ENCODE data around the gene CATSPER2. TPM values are rescaled to one million over a fixed set of nuclear protein-coding genes. Genes with fewer than 3 reads are reported as not detected.
"Not testable (repeated sequence)": the region's sequence is repeated elsewhere in the genome, so short reads cannot be mapped to it uniquely, and the experiment has no call there.

CATSPER2 gene
- total and polyA plus RNA-seq, 2 donors: 0.82 to 4.7 TPM

DNA sequence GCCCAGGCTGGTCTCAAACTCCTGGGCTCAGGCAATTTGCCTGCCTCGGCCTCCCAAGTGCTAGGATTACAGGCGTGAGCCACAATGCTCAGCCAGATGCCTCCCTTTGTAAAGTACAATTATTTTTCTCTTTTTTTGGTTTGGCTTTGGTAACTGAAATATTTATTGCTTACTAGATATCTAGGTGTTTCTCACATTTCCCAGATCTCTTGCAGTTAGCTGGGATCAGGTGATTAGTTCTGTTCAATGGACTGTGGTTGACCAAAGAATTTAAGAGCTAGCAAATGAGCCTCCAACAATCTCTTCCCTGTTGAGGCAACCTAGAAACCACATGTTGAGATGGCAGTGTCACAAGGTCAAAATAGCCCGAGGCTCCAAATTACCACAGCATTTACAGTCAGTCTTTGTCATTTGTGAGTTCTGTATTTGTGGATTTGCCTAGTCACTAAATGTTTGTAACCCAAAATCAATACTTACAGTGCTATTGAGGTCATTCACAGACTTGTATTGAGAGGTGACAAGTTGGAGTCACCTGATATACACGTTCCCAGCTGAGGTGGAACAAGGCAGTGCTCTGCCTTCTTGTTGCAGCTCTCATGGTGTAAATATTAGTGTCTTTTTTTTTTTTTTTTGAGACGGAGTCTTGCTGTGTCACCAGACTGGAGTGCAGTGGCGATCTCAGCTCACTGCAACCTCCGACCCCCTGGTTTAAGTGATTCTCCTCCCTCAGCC, 26.4 kb downstream of the CATSPER2 start:
- H3K36me3 ChIP-seq (ENCODE audit: insufficient read depth); H3K4me3 ChIP-seq (ENCODE audit: low read depth, low read length); H3K27ac ChIP-seq (ENCODE audit: low read depth); H3K4me1 ChIP-seq (ENCODE audit: insufficient read depth); DNase-seq (ENCODE audit: extremely low spot score): not testable (repeated sequence)
- 57% methylated on average over 5 of the region's 7 CpGs for WGBS

DNA sequence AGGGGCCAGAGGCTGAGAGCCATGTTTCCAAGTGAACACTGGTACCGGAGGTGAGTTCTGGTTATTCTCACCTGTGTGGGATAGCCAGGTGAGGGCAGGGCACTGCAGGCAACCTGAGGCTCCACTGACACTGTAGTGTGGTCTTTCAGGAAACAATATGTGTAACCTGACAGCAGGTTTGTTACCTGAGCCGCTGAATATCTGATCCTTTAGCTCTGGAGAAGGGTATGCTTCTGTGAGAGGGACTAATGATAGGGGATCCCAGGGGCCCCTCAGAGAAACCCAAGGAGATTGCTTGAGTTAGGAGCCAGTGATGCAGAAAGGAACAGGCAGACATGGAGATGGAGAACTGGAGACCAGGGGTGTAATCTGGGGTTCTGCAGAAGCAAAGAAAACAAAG, 29.9 kb downstream of the CATSPER2 start, which contains the start of gene STRC:
STRC (minus strand) TSS at position 101 of the 400 bp plus-strand sequence; CDS start at position 23, 78 bp downstream.
- not testable (repeated sequence) for H3K36me3 ChIP-seq (ENCODE audit: insufficient read depth); H3K27ac ChIP-seq (ENCODE audit: low read depth); H3K4me3 ChIP-seq (ENCODE audit: low read depth, low read length); H3K4me1 ChIP-seq (ENCODE audit: insufficient read depth); DNase-seq (ENCODE audit: extremely low spot score)
- no CpG with 5 or more reads among the region's 2 CpGs for WGBS

DNA sequence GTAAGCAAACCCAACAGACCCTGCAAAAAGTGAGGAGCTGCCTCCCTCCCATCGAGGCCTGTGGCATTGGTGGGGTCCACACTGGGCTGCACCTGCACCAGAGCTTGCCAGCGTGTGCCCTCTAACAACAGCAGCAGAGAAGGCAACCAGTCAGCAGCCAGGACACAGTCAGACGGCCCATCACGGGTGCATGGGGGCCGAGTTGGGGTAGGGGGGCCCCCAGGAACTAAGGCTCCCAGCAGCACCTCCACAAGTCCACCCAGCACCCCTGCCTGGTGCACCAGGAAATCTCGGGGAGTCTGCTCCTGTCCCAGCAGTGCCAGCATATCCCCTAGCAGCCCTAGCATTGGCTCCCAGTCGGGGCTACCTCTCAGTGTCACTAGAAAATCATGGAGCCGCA, 30.9 kb downstream of the CATSPER2 start:
- H3K27ac ChIP-seq (ENCODE audit: low read depth); DNase-seq (ENCODE audit: extremely low spot score); H3K4me3 ChIP-seq (ENCODE audit: low read depth, low read length); H3K36me3 ChIP-seq (ENCODE audit: insufficient read depth); H3K4me1 ChIP-seq (ENCODE audit: insufficient read depth): not testable (repeated sequence)
- WGBS: 66% methylated on average over 3 of the region's 8 CpGs

DNA sequence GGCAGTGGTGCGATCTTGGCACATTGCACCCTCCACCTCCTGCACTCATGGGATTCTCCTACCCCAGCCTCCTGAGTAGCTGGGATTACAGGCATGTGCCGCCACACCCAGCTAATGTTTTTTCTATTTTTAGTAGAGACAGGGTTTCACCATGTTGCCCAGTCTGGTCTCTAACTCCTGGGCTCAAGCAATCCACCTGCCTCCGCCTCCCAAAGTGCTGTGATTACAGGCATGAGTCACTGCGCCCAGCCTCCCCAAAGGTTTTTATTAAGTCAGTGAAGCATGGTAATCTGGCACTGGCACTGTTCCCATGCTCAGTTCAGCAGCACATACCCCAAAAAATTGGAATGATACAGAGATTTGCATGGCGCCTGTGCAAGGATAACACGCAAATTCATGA, 46.4 kb downstream of the CATSPER2 start:
- 85% methylated on average over 6 of the region's 6 CpGs for WGBS
- DNase-seq (ENCODE audit: extremely low spot score); H3K4me1 ChIP-seq (ENCODE audit: insufficient read depth); H3K27ac ChIP-seq (ENCODE audit: low read depth); H3K36me3 ChIP-seq (ENCODE audit: insufficient read depth); H3K4me3 ChIP-seq (ENCODE audit: low read depth, low read length): not testable (repeated sequence)

DNA sequence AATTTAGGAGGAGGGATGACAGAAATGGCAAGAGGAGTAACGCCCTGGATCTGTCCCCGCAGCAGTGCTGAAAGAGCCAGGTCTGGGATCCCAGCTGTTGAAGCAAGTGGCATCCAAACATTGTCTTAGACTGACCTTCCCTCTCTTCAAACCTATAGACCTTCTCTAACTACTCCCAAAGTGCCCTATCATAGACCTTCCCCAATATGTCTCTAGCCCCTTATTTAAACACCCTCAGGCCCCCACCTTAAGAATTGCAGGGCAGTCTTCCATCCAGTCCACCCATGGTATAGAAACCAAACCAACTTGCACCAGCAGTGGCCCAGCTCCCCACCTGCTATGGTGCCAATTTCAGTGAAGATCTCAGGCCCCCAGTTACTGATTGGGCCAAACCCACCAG, 48.4 kb downstream of the CATSPER2 start:
- no CpG with 5 or more reads among the region's 2 CpGs for WGBS

DNA sequence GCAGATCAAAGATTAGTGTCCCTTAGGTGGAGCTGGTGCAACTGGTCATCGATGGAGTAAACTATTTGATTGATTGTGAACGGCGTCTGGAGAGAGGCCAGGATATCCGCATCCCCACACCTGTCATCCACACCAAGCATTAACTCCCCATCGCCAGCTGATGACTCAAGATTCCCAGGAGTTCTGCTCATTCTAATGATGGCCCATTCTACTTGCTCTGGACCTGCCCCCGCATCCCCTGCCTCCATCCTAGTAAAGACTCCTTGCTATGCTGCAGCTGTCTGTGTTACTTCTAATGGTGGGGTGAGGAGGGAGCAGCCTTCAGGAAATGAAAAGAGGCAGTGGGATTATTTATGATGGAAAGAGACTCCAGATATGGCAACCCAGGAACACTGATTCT, 49.5 kb downstream of the CATSPER2 start:
- not testable (repeated sequence) for H3K27ac ChIP-seq (ENCODE audit: low read depth); DNase-seq (ENCODE audit: extremely low spot score)
- 91% methylated on average over 6 of the region's 6 CpGs for WGBS

More for the DNA sequence above, 48.4 kb downstream of the CATSPER2 start:
- not testable (repeated sequence) for H3K4me1 ChIP-seq (ENCODE audit: insufficient read depth); DNase-seq (ENCODE audit: extremely low spot score); H3K36me3 ChIP-seq (ENCODE audit: insufficient read depth); H3K4me3 ChIP-seq (ENCODE audit: low read depth, low read length); H3K27ac ChIP-seq (ENCODE audit: low read depth)

DNA sequence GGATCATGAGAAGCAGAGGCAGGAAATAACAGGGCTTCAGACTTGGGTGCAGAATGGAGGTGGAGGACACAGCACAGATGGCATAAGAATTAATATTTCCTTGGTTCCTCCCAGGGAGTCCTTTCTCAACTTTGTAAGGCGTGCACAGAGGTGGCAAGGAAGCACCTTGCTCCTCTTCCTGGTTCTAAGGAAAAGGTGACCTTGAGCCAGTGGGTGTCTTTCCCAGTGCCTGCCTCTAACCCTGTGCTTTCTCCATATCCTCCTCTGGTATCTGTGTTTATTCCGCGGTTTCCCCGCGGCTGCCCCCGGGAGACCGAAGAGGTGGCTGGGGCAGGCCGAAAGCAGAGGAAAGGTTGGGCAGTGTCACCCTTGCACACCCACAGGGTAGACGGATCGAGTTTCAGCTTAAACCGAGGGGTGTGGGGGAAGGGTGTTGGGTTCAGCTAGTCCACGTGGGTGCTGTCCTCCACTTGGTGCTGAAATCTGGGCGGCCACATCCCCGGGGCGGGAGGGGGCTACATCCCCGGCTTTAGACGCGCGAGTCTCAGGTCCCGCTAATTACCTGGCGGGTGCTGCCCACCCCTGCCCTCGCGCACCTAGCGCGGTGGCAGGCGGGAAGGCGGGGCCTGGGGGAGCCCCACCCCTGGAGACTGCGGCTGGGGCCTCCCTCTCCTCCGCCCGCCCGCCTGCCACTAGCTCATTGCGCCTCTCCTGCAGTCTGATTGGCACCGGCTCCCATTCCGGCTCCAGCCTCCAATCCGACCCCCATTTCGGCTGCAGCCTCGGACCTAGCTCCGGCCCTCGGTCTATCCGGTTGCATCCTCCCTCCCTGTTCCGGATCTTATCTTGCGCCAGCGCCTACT, 55.1 kb downstream of the CATSPER2 start, which contains the start of gene CKMT1B:
CKMT1B (plus strand) TSS at position 700 of the 863 bp plus-strand sequence. CDS start 192 bp downstream, outside the sequence.
- H3K4me3 ChIP-seq (ENCODE audit: low read depth, low read length); H3K27ac ChIP-seq (ENCODE audit: low read depth); H3K4me1 ChIP-seq (ENCODE audit: insufficient read depth); DNase-seq (ENCODE audit: extremely low spot score); H3K36me3 ChIP-seq (ENCODE audit: insufficient read depth): not testable (repeated sequence)
- WGBS: no CpG with 5 or more reads among the region's 43 CpGs

More for the DNA sequence above, 49.5 kb downstream of the CATSPER2 start:
- not testable (repeated sequence) for H3K4me1 ChIP-seq (ENCODE audit: insufficient read depth); H3K4me3 ChIP-seq (ENCODE audit: low read depth, low read length); H3K36me3 ChIP-seq (ENCODE audit: insufficient read depth)

DNA sequence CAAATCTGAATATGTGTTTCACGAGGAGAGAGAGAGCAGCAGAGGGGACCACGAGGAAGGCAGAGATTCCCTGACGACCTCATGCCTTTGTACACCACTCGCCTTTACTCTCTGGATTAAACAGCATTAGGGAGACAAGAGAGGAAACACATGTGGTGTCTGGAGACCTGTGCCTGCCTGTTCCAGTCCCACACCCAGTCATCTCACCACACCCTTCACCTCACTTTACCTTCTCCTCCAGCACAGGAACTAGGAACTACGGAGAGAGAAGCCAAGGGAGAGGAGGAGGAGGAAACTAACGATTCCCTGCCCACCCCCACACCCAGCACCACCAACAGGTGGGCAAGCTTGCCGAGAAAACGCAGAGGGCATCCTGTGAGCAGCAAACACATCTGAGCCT, 55.8 kb downstream of the CATSPER2 start:
- H3K27ac ChIP-seq (ENCODE audit: low read depth); DNase-seq (ENCODE audit: extremely low spot score); H3K36me3 ChIP-seq (ENCODE audit: insufficient read depth); H3K4me3 ChIP-seq (ENCODE audit: low read depth, low read length); H3K4me1 ChIP-seq (ENCODE audit: insufficient read depth): not testable (repeated sequence)
- WGBS: 9% methylated on average over 4 of the region's 8 CpGs

DNA sequence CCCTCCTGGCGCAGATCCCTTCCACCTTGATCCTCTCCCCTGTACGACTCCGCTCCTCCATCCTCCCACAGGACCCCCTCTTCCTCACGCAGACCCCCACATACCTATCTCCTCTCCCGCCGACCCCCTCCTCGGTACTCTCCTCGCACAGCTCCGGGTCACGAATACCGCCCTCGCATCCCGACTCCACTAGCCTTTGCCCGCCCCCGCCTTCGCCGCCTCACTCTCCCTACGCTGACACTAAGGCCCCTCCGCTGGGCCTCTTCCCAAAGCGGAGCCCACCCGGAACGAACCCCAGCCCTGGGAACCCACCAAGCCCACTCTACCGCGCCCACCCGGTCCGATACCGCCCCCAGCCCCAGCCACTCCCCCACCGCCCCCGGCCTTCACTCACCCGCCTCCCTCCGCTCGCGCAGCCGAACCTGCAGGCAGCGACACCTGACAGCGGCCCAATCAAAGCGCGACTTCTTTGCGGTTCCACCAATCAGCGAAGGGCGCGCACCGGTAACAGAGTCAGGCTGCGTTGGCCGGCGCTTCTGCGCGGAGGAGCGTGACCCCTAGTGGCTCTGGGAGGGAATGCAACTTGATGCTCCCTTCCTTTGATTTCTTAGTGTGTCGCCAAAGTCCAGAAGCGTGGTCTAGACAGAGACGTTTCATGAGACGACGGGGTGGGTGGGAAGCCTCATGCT, 58.7 kb downstream of the CATSPER2 start, which contains the start of gene PPIP5K1:
PPIP5K1 (minus strand) TSS at position 431 of the 689 bp plus-strand sequence. CDS start 5,704 bp downstream, outside the sequence.
- H3K36me3 ChIP-seq (ENCODE audit: insufficient read depth); H3K4me3 ChIP-seq (ENCODE audit: low read depth, low read length); H3K27ac ChIP-seq (ENCODE audit: low read depth); DNase-seq (ENCODE audit: extremely low spot score); H3K4me1 ChIP-seq (ENCODE audit: insufficient read depth): not testable (repeated sequence)
- no CpG with 5 or more reads among the region's 54 CpGs for WGBS

Small RNAs within 50 kb of the gene (small RNA-seq; reads per million reads assigned to genes)
- not detected for gene PDIA3P2
- not detected for gene RNU6-554P
- gene RNU6-610P: not detected

Other genes starting within 250 kb of the CATSPER2 start
- 106 TPM for gene TP53BP1, start 155.7 kb downstream of the CATSPER2 start, total RNA-seq
- gene TP53BP1, start 155.7 kb downstream of the CATSPER2 start, polyA plus RNA-seq: 16.7 TPM
- gene MAP1A, start 131.2 kb downstream of the CATSPER2 start, total RNA-seq: 14.3 TPM
- gene MAP1A, start 131.2 kb downstream of the CATSPER2 start, polyA plus RNA-seq: 27.3 TPM
- 20.7 TPM for gene PPIP5K1, start 58.6 kb downstream of the CATSPER2 start, total RNA-seq
- 12.2 TPM for gene PPIP5K1, start 58.6 kb downstream of the CATSPER2 start, polyA plus RNA-seq
- gene CKMT1B, start 54.8 kb downstream of the CATSPER2 start, total RNA-seq: 0.63 TPM
- 2.7 TPM for gene CKMT1B, start 54.8 kb downstream of the CATSPER2 start, polyA plus RNA-seq
- 0.05 TPM for gene STRC, start 30.0 kb downstream of the CATSPER2 start, total RNA-seq
- 0.20 TPM for gene STRC, start 30.0 kb downstream of the CATSPER2 start, polyA plus RNA-seq
- gene CKMT1A, start 45.0 kb upstream of the CATSPER2 start, total RNA-seq: 0.79 TPM
- gene CKMT1A, start 45.0 kb upstream of the CATSPER2 start, polyA plus RNA-seq: 2.4 TPM
- gene PDIA3, start 97.6 kb upstream of the CATSPER2 start, total RNA-seq: 167 TPM
- gene PDIA3, start 97.6 kb upstream of the CATSPER2 start, polyA plus RNA-seq: 159 TPM
- gene ELL3, start 128.1 kb upstream of the CATSPER2 start, total RNA-seq: 5.4 TPM
- gene ELL3, start 128.1 kb upstream of the CATSPER2 start, polyA plus RNA-seq: 4.1 TPM
- gene SERF2, start 143.5 kb upstream of the CATSPER2 start, total RNA-seq: 248 TPM
- 1,227 TPM for gene SERF2, start 143.5 kb upstream of the CATSPER2 start, polyA plus RNA-seq
- gene SERINC4, start 151.4 kb upstream of the CATSPER2 start, total RNA-seq: not detected
- gene SERINC4, start 151.4 kb upstream of the CATSPER2 start, polyA plus RNA-seq: 0.61 TPM
- 5.3 TPM for gene HYPK, start 151.8 kb upstream of the CATSPER2 start, total RNA-seq
- gene HYPK, start 151.8 kb upstream of the CATSPER2 start, polyA plus RNA-seq: 11.9 TPM
- gene MFAP1, start 175.8 kb upstream of the CATSPER2 start, total RNA-seq: 22.4 TPM
- gene MFAP1, start 175.8 kb upstream of the CATSPER2 start, polyA plus RNA-seq: 26.2 TPM
- 17.1 TPM for gene WDR76, start 178.2 kb upstream of the CATSPER2 start, total RNA-seq
- gene WDR76, start 178.2 kb upstream of the CATSPER2 start, polyA plus RNA-seq: 3.1 TPM